Measurements from ENCODE around the gene CENPE. TPM values are rescaled to one million over a fixed set of nuclear protein-coding genes. Genes with fewer than 3 reads are reported as not detected.

The CENPE gene
- polyA plus RNA-seq, 3 donors: 0.03 to 0.17 (median 0.07) TPM

- Histone ChIP-seq H3K9me3 (replicated peaks in 1 of 2; ENCODE audit: control insufficient read depth in 1 of 2, insufficient read depth in 1 of 2, low read length in 2 of 2) (no peaks in the 10 kb centered on the region), H2AFZ (ENCODE audit: insufficient read depth, low read depth, low read length, poor library complexity, severe bottlenecking) (peak overlapping the region; percentile 96), H4K20me1 (ENCODE audit: insufficient read depth, low read length) (no peaks in the 10 kb centered on the region), H3K79me2 (ENCODE audit: insufficient read depth, low read length) (peaks cover 29% of the 10 kb centered on the region), H3K4me2 (replicated peaks; ENCODE audit: extremely low read depth, low read length, poor library complexity, severe bottlenecking) (peak overlapping the region; percentile 84), H3K4me3 (replicated peaks in 1 of 3; ENCODE audit: low read depth in 2 of 3, low read length in 3 of 3) (peak overlapping the region; percentile 68 to 97 (median 90)), H3K9ac (ENCODE audit: insufficient read depth, low read length, poor library complexity, severe bottlenecking) (peak overlapping the region; percentile 82), H3K36me3 (replicated peaks in 1 of 2; ENCODE audit: control insufficient read depth in 1 of 2, insufficient read depth in 2 of 2, low read length in 2 of 2) (peaks cover 10 to 21% of the 10 kb centered on the region in 2 donors), H3K27ac (ENCODE audit: low read depth in 1 of 2, low read length in 2 of 2) (peak overlapping the region in 1 of 2 donors; percentile 91), H3K4me1 (ENCODE audit: control insufficient read depth in 1 of 2, insufficient read depth in 2 of 2, low read length in 2 of 2) (peaks cover 11 to 14% of the 10 kb centered on the region in 2 donors), H3K27me3 (ENCODE audit: control insufficient read depth in 2 of 2, insufficient read depth in 2 of 2, low read length in 2 of 2) (no peaks in the 10 kb centered on the region)
- Mint-ChIP-seq H3K4me3 (peak overlapping the region; percentile 86 to 99), H3K36me3 (peaks cover 11 to 16% of the 10 kb centered on the region in 2 donors), H3K27me3 (ENCODE audit: low read depth in 3 of 3) (peaks cover 7 to 15% (median 8%) of the 10 kb centered on the region in 3 donors), H3K9me3 (peaks cover 0 to 7% (median 0%) of the 10 kb centered on the region in 7 donors), H3K4me1 (peaks cover 12% of the 10 kb centered on the region), H3K27ac (peak overlapping the region in 3 of 7 donors; percentile 99 to 100 (median 100))
- no peak for DNase-seq
- intact Hi-C loops (cut with micrococcal nuclease): loop anchor here in 1 of 2 donors (5.0 kb wide), 1 partner anchor 697 kb away; the partner anchor contains the start of gene NFKB1
- TF ChIP-seq CTCF (IDR thresholded peaks at IDR 0.05): no peak
- 100% methylated on average over 2 of the region's 9 CpGs for WGBS (ENCODE audit: insufficient coverage)
Observed at GRCh38 chr4:103199009-103199408, 866 bp upstream of the CENPE start.

DNA sequence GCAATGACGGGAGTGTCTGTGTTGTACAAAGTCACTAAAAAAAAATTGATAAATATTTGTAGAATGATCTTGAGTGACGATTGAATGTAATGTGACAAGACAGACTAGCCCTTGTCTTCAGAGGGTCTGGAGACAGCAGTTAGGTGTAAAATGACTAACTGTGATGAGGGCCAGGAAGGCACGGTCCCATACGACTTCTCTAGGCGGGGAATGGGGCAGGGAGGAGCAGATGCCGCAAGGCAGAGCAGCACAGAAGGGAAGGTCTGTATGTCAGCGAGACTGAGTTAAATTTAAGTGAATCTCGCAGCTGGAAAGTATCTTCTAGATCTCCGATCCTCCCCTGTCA is 405 bp downstream of the CENPE start:
- peak overlapping the region; percentile 86 to 99 for H3K4me3 Mint-ChIP-seq
- H3K4me1 Mint-ChIP-seq: peaks cover 12% of the 10 kb centered on the region
- no peaks in the 10 kb centered on the region for H4K20me1 ChIP-seq (ENCODE audit: insufficient read depth, low read length)
- H3K27ac ChIP-seq (ENCODE audit: low read depth in 1 of 2, low read length in 2 of 2): peak overlapping the region in 1 of 2 donors; percentile 91
- H3K4me1 ChIP-seq (ENCODE audit: control insufficient read depth in 1 of 2, insufficient read depth in 2 of 2, low read length in 2 of 2): peaks cover 11 to 14% of the 10 kb centered on the region in 2 donors
- peak overlapping the region; percentile 68 to 97 (median 90) for H3K4me3 ChIP-seq (replicated peaks in 1 of 3; ENCODE audit: low read depth in 2 of 3, low read length in 3 of 3)
- H3K9ac ChIP-seq (ENCODE audit: insufficient read depth, low read length, poor library complexity, severe bottlenecking): peak overlapping the region; percentile 82
- H3K9me3 ChIP-seq (replicated peaks in 1 of 2; ENCODE audit: control insufficient read depth in 1 of 2, insufficient read depth in 1 of 2, low read length in 2 of 2): no peaks in the 10 kb centered on the region
- peak overlapping the region; percentile 84 for H3K4me2 ChIP-seq (replicated peaks; ENCODE audit: extremely low read depth, low read length, poor library complexity, severe bottlenecking)
- H2AFZ ChIP-seq (ENCODE audit: insufficient read depth, low read depth, low read length, poor library complexity, severe bottlenecking): peak overlapping the region; percentile 96
- H3K36me3 Mint-ChIP-seq: peaks cover 16 to 23% of the 10 kb centered on the region in 2 donors
- no peak for TF ChIP-seq CTCF (IDR thresholded peaks at IDR 0.05)
- peaks cover 5 to 11% (median 8%) of the 10 kb centered on the region in 3 donors for H3K27me3 Mint-ChIP-seq (ENCODE audit: low read depth in 3 of 3)
- no peaks in the 10 kb centered on the region for H3K27me3 ChIP-seq (ENCODE audit: control insufficient read depth in 2 of 2, insufficient read depth in 2 of 2, low read length in 2 of 2)
- DNase-seq: peak in 1 of 3 donors; percentile 7
- peak overlapping the region; percentile 71 to 100 (median 99) for H3K27ac Mint-ChIP-seq
- peaks cover 0 to 7% (median 0%) of the 10 kb centered on the region in 7 donors for H3K9me3 Mint-ChIP-seq
- H3K79me2 ChIP-seq (ENCODE audit: insufficient read depth, low read length): peaks cover 32% of the 10 kb centered on the region
- peaks cover 19 to 31% of the 10 kb centered on the region in 2 donors for H3K36me3 ChIP-seq (replicated peaks in 1 of 2; ENCODE audit: control insufficient read depth in 1 of 2, insufficient read depth in 2 of 2, low read length in 2 of 2)
- intact Hi-C loops (cut with micrococcal nuclease): loop anchor here in 1 of 2 donors (5.0 kb wide), 1 partner anchor 695 kb away; the partner anchor contains the start of gene NFKB1
- WGBS (ENCODE audit: insufficient coverage): 3% methylated on average over 8 of the region's 9 CpGs
